ENCODE results near the gene PDK4. TPM values are rescaled to one million over a fixed set of nuclear protein-coding genes. Genes with fewer than 3 reads are reported as not detected.

The PDK4 gene
- total and polyA plus RNA-seq, 3 donors from 2014 or later, result 24.9 to 32.8 (median 29.6) TPM

GRCh38 chr7:95589766-95590165 lies 6.5 kb downstream of the PDK4 start:
- TF ChIP-seq, protein P1, sequence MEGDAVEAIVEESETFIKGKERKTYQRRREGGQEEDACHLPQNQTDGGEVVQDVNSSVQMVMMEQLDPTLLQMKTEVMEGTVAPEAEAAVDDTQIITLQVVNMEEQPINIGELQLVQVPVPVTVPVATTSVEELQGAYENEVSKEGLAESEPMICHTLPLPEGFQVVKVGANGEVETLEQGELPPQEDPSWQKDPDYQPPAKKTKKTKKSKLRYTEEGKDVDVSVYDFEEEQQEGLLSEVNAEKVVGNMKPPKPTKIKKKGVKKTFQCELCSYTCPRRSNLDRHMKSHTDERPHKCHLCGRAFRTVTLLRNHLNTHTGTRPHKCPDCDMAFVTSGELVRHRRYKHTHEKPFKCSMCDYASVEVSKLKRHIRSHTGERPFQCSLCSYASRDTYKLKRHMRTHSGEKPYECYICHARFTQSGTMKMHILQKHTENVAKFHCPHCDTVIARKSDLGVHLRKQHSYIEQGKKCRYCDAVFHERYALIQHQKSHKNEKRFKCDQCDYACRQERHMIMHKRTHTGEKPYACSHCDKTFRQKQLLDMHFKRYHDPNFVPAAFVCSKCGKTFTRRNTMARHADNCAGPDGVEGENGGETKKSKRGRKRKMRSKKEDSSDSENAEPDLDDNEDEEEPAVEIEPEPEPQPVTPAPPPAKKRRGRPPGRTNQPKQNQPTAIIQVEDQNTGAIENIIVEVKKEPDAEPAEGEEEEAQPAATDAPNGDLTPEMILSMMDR (IDR thresholded peaks at IDR 0.05), result no peak
- no peak for TF ChIP-seq POLR2A (IDR thresholded peaks at IDR 0.05)
- Histone ChIP-seq H3K27ac (peak overlapping the region in 1 of 2 donors; percentile 56), H3K27me3 (no peaks in the 10 kb centered on the region), H3K36me3 (ENCODE audit: low read depth, missing control alignments) (no peaks in the 10 kb centered on the region), H3K4me3 (no peak overlapping the region), H3K9me3 (no peaks in the 10 kb centered on the region), H3K4me1 (no peaks in the 10 kb centered on the region)
- intact Hi-C loops (cut with DNase I; ENCODE audit: low total_unique reads), result no loop called here
- 92 to 100% methylated on average over 1 of the region's 1 CpG for WGBS, 2 donors
- no peak for DNase-seq

GRCh38 chr7:95589031-95589430 lies 7.3 kb downstream of the PDK4 start:
- peak overlapping the region in 1 of 2 donors; percentile 29 for H3K27ac ChIP-seq
- TF ChIP-seq, protein P1 (IDR thresholded peaks at IDR 0.05), result no peak
- TF ChIP-seq POLR2A (IDR thresholded peaks at IDR 0.05), result no peak
- H3K36me3 ChIP-seq (ENCODE audit: low read depth, missing control alignments), result no peaks in the 10 kb centered on the region
- H3K4me3 ChIP-seq, result no peak overlapping the region
- H3K27me3 ChIP-seq, result no peaks in the 10 kb centered on the region
- H3K4me1 ChIP-seq, result no peaks in the 10 kb centered on the region
- H3K9me3 ChIP-seq, result no peaks in the 10 kb centered on the region
- intact Hi-C loops (cut with DNase I; ENCODE audit: low total_unique reads), result no loop called here
- no peak for DNase-seq

DNA sequence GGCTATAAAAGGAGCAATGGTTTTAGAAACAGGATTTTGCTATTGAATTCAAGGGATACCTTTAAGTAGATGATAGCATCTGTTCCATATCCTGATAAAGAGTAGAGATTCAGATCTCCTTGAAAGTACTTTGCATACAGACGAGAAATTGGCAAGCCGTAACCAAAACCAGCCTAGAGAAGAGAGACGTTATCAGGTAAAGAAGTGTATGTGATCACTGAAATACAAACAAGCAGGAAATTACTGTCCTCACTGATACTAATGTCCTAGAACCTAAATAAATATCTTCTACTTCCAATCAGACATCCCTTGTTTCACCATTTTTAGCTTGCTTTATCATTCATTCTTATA lies 9.4 kb downstream of the PDK4 start:
- no peaks in the 10 kb centered on the region for H3K27me3 ChIP-seq
- H3K27ac ChIP-seq, result no peak overlapping the region
- intact Hi-C loops (cut with DNase I; ENCODE audit: low total_unique reads), result no loop called here
- H3K4me1 ChIP-seq, result no peaks in the 10 kb centered on the region
- H3K9me3 ChIP-seq, result no peaks in the 10 kb centered on the region
- 76 to 91% methylated on average over 3 of the region's 3 CpGs for WGBS, 2 donors
- TF ChIP-seq POLR2A (IDR thresholded peaks at IDR 0.05), result no peak
- TF ChIP-seq, protein P1 (IDR thresholded peaks at IDR 0.05), result no peak
- no peak overlapping the region for H3K4me3 ChIP-seq
- H3K36me3 ChIP-seq (ENCODE audit: low read depth, missing control alignments), result no peaks in the 10 kb centered on the region
- no peak for DNase-seq

GRCh38 chr7:95585426-95585789 lies 10.9 kb downstream of the PDK4 start:
- Histone ChIP-seq H3K4me3 (no peak overlapping the region), H3K36me3 (ENCODE audit: low read depth, missing control alignments) (no peaks in the 10 kb centered on the region), H3K9me3 (no peaks in the 10 kb centered on the region), H3K4me1 (no peaks in the 10 kb centered on the region), H3K27me3 (no peaks in the 10 kb centered on the region), H3K27ac (no peak overlapping the region)
- 80 to 82% methylated on average over 3 of the region's 3 CpGs for WGBS, 2 donors
- intact Hi-C loops (cut with DNase I; ENCODE audit: low total_unique reads), result no loop called here
- TF ChIP-seq POLR2A (IDR thresholded peaks at IDR 0.05), result no peak
- TF ChIP-seq, protein P1 (IDR thresholded peaks at IDR 0.05), result no peak
- DNase-seq, result no peak

DNA sequence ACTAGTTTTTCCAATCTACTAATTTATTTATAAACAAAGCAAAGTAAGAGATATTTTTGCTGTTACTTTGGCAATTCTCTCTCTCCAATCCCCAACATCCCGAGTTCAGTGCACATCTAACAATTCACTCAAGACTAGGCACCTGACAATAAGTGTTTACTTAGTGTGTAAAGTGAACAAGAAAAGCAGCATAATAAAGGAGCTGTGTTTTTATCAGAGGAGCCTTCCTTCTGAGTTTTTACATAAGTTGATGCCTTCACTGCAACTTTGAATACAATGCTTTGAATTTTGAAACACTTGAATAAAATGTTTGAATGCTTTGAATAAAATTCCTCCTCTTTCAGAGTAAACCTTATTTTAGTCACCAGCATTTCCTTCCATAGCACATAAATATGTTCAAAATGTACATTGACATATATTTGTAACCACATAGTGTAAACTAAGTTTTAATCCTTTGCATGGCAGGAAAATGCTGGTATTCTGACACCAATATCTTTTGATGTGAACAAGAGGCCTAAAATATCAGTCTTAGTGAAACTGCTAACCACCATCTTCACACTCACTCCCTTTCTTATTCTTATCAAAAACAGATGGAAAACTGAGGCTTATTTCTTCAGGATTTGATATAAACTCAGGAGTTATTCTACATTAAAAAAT lies 11.4 kb downstream of the PDK4 start:
- Histone ChIP-seq H3K4me1 (no peaks in the 10 kb centered on the region), H3K27ac (no peak overlapping the region)
- 78 to 94% methylated on average over 1 of the region's 1 CpG for WGBS, 2 donors

More for the DNA sequence above, 11.4 kb downstream of the PDK4 start:
- TF ChIP-seq POLR2A (IDR thresholded peaks at IDR 0.05), result no peak
- TF ChIP-seq, protein P1 (IDR thresholded peaks at IDR 0.05), result no peak
- no peak for DNase-seq
- H3K27me3 ChIP-seq, result no peaks in the 10 kb centered on the region
- intact Hi-C loops (cut with DNase I; ENCODE audit: low total_unique reads), result no loop called here
- no peak overlapping the region for H3K4me3 ChIP-seq
- no peaks in the 10 kb centered on the region for H3K36me3 ChIP-seq (ENCODE audit: low read depth, missing control alignments)
- H3K9me3 ChIP-seq, result no peaks in the 10 kb centered on the region
